ENCODE data around the gene TRAIP.
A peak's percentile ranks its signal among the peaks of the same experiment; 100 is the strongest.

TRAIP gene

GRCh38 chr3:49802719-49803464, 53.5 kb downstream of the TRAIP start, which contains the start of gene INKA1 (continued):
- TF ChIP-seq ZBTB10 (tag by site-specific recombination; IDR thresholded peaks at IDR 0.05) (peak; percentile 96), ZNF280D (tag by site-specific recombination; IDR thresholded peaks at IDR 0.05) (no peak), ZNF274 (IDR thresholded peaks at IDR 0.05; ENCODE audit: low read length) (no peak), ZNF274 (tag by site-specific recombination; IDR thresholded peaks at IDR 0.05; ENCODE audit: borderline replicate concordance) (no peak), ZNF830 (tag by site-specific recombination; IDR thresholded peaks at IDR 0.05; ENCODE audit: low read depth) (no peak), ZBTB48 (tag by site-specific recombination; IDR thresholded peaks at IDR 0.05) (no peak), ZFHX2 (tag by site-specific recombination; conservative IDR thresholded peaks at IDR 0.05) (no peak), GLIS2 (tag by site-specific recombination; IDR thresholded peaks at IDR 0.05) (peak; percentile 31; the same call in 1 of the 2 replicates), PBX3 (CRISPR knock-in tag; IDR thresholded peaks at IDR 0.05) (0 out of 2 replicates have a peak, but pooled peaks have one; percentile 29), ZNF776 (tag by site-specific recombination; IDR thresholded peaks at IDR 0.05; ENCODE audit: borderline replicate concordance) (no peak), GLIS1 (tag by site-specific recombination; IDR thresholded peaks at IDR 0.05) (peak; percentile 28; the same call in 1 of the 2 replicates), ZNF394 (tag by site-specific recombination; IDR thresholded peaks at IDR 0.05; ENCODE audit: borderline replicate concordance) (no peak), CTCF (tag by site-specific recombination; IDR thresholded peaks at IDR 0.05) (peak; percentile 93), ZSCAN4 (tag by site-specific recombination; IDR thresholded peaks at IDR 0.05) (no peak), AEBP2 (tag by site-specific recombination; IDR thresholded peaks at IDR 0.05; ENCODE audit: borderline replicate concordance) (no peak), ZNF624 (tag by site-specific recombination; IDR thresholded peaks at IDR 0.05) (no peak), ZNF184 (tag by site-specific recombination; IDR thresholded peaks at IDR 0.05) (no peak), ZNF654 (tag by site-specific recombination; IDR thresholded peaks at IDR 0.05; ENCODE audit: low read depth) (peak; percentile 72), ZNF621 (tag by site-specific recombination; IDR thresholded peaks at IDR 0.05) (no peak), ZNF423 (tag by site-specific recombination; IDR thresholded peaks at IDR 0.05) (no peak), ZBTB49 (tag by site-specific recombination; IDR thresholded peaks at IDR 0.05; ENCODE audit: low read depth) (no peak), ZNF18 (tag by site-specific recombination; IDR thresholded peaks at IDR 0.05) (no peak)
